Measurements from ENCODE around the gene SYNPO2L.

Gene SYNPO2L

GRCh38 chr10:73649876-73650536, 5.8 kb downstream of the SYNPO2L start:
- no peak for DNase-seq (ENCODE audit: low spot score)

GRCh38 chr10:73648975-73649829, 6.6 kb downstream of the SYNPO2L start:
- DNase-seq (ENCODE audit: low spot score): no peak

GRCh38 chr10:73647875-73648651, 7.8 kb downstream of the SYNPO2L start:
- DNase-seq (ENCODE audit: low spot score): no peak

GRCh38 chr10:73647211-73647874, 8.5 kb downstream of the SYNPO2L start:
- no peak for DNase-seq (ENCODE audit: low spot score)

- DNase-seq (ENCODE audit: low spot score): no peak
Observed at GRCh38 chr10:73646598-73647041, 9.2 kb downstream of the SYNPO2L start.

GRCh38 chr10:73645251-73645650, 10.6 kb downstream of the SYNPO2L start:
- DNase-seq (ENCODE audit: low spot score): no peak

GRCh38 chr10:73644767-73645166, 11.1 kb downstream of the SYNPO2L start:
- DNase-seq (ENCODE audit: low spot score): no peak

- DNase-seq (ENCODE audit: low spot score): peak; percentile 64
Observed at GRCh38 chr10:73644015-73644743, 11.7 kb downstream of the SYNPO2L start.

- no peak for DNase-seq (ENCODE audit: low spot score)
Observed at GRCh38 chr10:73643362-73643761, 12.5 kb downstream of the SYNPO2L start.

- DNase-seq (ENCODE audit: low spot score): no peak
Observed at GRCh38 chr10:73641328-73642060, 14.3 kb downstream of the SYNPO2L start, which contains the start of gene MYOZ1. Gene MYOZ1, minus strand, starts transcription at chr10:73641474. Its CDS starts 1,457 bp downstream, at chr10:73640017.

- DNase-seq (ENCODE audit: low spot score): no peak
Observed at GRCh38 chr10:73639286-73639685, 16.5 kb downstream of the SYNPO2L start.

GRCh38 chr10:73635781-73636180, 20.0 kb downstream of the SYNPO2L start:
- DNase-seq (ENCODE audit: low spot score): no peak

- DNase-seq (ENCODE audit: low spot score): no peak
Observed at GRCh38 chr10:73634421-73634820, 21.4 kb downstream of the SYNPO2L start.

- no peak for DNase-seq (ENCODE audit: low spot score)
Observed at GRCh38 chr10:73629165-73629564, 26.7 kb downstream of the SYNPO2L start.

GRCh38 chr10:73628405-73628804, 27.4 kb downstream of the SYNPO2L start:
- no peak for DNase-seq (ENCODE audit: low spot score)

GRCh38 chr10:73627300-73627699, 28.5 kb downstream of the SYNPO2L start:
- DNase-seq (ENCODE audit: low spot score): no peak

GRCh38 chr10:73625884-73626752, 29.7 kb downstream of the SYNPO2L start:
- peak; percentile 93 for DNase-seq (ENCODE audit: low spot score)

- peak; percentile 4 for DNase-seq (ENCODE audit: low spot score)
Observed at GRCh38 chr10:73625004-73625883, 30.6 kb downstream of the SYNPO2L start.

Measured in CD4-positive, alpha-beta T cell treated with Interleukin-15 for 4 hours (primary cell).